Effector memory CD4-positive, alpha-beta T cell (primary cell): ENCODE measurements around the gene OR1A1.
"Not testable (repeated sequence)": the region's sequence is repeated elsewhere in the genome, so short reads cannot be mapped to it uniquely, and the experiment has no call there.

Experiments used
- DNase-seq, 3 donors: peaks; one replicate each; pipeline ENCODE4 v3.0.0-alpha.2; 2020
- H3K27ac ChIP-seq: 2 replicates; pipeline ENCODE4 v1.7.0; 2013; ENCODE audit warnings: mild to moderate bottlenecking, low read length, moderate library complexity; ENCODE audit not compliant: insufficient read depth, poor library complexity, severe bottlenecking
- H3K27me3 ChIP-seq: replicated peaks from 2 replicates; pipeline ENCODE4 v1.7.0; 2013; ENCODE audit warnings: mild to moderate bottlenecking, low read length; ENCODE audit not compliant: insufficient read depth, control insufficient read depth, poor library complexity, severe bottlenecking
- H3K36me3 ChIP-seq: 2 replicates; pipeline ENCODE4 v1.7.0; 2013; ENCODE audit warnings: mild to moderate bottlenecking, low read length, moderate library complexity; ENCODE audit not compliant: control insufficient read depth, insufficient read depth
- H3K4me1 ChIP-seq: 2 replicates; pipeline ENCODE4 v1.7.0; 2013; ENCODE audit warnings: low read length, mild to moderate bottlenecking; ENCODE audit not compliant: control insufficient read depth, insufficient read depth, poor library complexity, severe bottlenecking
- H3K4me3 ChIP-seq: 2 replicates; pipeline ENCODE4 v1.7.0; 2013; ENCODE audit warnings: low read length, low read depth, mild to moderate bottlenecking; ENCODE audit not compliant: insufficient read depth, poor library complexity, severe bottlenecking
- H3K9me3 ChIP-seq: 2 replicates; pipeline ENCODE4 v1.7.0; 2013; ENCODE audit warnings: mild to moderate bottlenecking, low read length, moderate library complexity; ENCODE audit not compliant: control insufficient read depth

The OR1A1 gene

DNA sequence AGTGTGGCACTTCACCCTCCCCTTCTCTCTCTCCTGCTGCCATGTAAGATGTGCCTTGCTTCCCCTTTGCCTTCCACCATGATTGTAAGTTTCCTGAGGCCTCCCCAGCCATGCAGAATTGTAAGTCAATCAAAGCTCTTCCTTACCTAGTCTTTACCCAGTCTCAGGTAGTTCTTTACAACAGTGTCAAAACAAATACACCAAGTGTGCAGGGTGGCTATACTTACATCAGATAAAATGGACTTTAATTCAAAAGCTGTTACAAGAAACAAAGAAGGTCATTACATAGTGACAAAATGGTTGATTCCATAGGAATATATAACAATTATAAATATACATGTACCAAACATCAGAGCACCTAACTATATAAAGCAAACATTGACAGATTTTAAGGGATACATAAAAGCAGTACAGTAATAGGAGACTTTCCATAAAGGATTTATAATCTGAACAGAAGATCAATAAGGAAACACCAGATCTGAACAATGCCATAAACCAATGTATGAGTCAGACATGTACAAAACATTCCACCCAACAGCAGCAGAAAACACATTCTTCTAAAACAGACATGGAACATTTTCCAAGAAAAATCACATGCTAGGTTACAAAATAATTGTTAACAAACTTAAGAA is 17.4 kb downstream of the OR1A1 start:
- H3K4me1 ChIP-seq, H3K27ac ChIP-seq, H3K27me3 ChIP-seq, H3K4me3 ChIP-seq, H3K36me3 ChIP-seq, DNase-seq, H3K9me3 ChIP-seq: not testable (repeated sequence)

DNA sequence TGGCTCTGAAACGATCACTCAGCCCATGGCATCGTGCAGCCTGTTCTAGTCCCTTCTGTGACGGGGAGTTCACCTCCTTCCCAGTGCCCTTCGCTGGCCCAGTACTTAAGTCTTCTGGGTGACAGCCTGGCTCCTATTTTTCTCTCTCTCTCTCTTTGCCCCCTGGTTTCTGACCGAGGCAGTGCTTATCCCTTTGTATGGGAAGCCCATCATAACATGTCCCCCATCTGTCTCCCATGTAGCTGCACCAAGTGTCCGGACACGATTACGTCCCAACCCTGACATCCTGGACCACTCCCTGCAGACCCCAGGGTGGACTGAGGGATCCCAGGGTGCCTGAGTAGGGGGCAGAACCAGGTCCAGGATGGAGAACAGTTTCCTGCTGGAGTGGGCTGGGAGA is 24.8 kb downstream of the OR1A1 start:
- H3K4me3 ChIP-seq, H3K9me3 ChIP-seq, H3K27ac ChIP-seq, H3K27me3 ChIP-seq, H3K36me3 ChIP-seq, H3K4me1 ChIP-seq, DNase-seq: not testable (repeated sequence)

DNA sequence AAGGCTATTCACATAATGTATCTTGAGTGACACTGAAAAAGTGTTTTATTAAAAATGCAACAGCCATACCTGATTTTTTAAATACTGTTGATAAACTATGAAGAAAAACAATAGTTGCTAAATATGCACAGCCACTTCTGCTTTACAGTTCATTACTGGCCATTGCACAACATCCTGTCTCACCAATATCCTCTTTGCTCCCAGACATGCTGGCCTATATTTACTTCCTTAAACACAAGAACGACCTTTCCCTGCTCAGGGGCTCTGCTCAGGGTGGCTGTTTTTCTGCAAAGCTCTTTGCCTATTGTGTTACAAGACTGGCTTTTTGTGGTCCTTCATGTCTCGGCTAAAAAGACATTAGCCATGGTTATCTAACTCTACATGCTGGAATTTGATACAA is 31.2 kb downstream of the OR1A1 start:
- H3K36me3 ChIP-seq, H3K27me3 ChIP-seq, H3K9me3 ChIP-seq, DNase-seq, H3K27ac ChIP-seq, H3K4me1 ChIP-seq, H3K4me3 ChIP-seq: not testable (repeated sequence)

DNA sequence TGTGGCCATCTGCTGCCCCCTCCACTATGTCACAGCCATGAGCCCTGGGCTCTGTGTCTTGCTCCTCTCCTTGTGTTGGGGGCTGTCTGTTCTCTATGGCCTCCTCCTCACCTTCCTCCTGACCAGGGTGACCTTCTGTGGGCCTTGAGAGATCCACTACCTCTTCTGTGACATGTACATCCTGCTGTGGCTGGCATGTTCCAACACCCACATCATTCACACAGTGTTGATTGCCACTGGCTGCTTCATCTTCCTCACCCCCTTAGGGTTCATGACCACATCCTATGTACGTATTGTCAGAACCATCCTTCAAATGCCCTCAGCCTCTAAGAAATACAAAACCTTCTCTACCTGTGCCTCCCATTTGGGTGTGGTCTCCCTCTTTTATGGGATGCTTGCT is 33.6 kb downstream of the OR1A1 start:
- not testable (repeated sequence) for H3K27ac ChIP-seq, H3K4me1 ChIP-seq, H3K4me3 ChIP-seq, H3K36me3 ChIP-seq, H3K27me3 ChIP-seq, DNase-seq, H3K9me3 ChIP-seq

DNA sequence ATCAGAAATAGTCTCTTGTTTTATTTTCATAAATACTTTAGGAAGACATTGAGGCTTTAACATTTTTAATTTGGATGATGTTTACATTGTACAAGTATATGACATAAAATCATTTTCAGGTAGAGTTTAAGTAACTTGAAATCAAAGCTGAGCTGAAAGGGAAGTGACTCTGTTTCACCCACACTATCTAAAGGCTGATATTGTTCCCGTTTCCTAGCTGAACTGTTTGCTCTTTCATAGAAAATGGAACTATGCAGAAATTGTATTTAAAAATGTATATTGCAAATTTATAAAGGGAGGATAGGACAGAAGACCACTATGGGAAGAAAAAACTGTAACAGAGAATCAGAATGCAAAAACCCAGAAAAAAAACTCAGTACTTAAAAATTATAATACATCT is 37.4 kb downstream of the OR1A1 start:
- H3K9me3 ChIP-seq, H3K36me3 ChIP-seq, H3K4me3 ChIP-seq, DNase-seq, H3K27me3 ChIP-seq, H3K27ac ChIP-seq, H3K4me1 ChIP-seq: not testable (repeated sequence)

DNA sequence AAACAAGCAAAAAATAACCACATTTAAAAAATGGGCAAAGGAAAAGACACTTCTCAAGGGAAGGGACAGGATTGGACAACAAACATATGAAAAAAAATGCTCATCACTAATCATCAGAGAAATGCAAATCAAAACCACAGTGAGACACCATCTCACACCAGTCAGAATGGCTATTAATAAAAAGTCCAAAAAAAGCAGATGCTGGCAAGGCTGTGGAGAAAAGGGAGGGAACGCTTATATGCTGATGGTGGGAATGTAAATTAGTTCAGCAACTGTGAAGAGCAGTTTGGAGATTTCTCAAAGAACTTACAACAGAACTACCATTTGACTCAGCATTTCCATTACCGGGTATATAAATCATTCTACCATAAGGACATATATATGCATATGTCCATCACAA is 41.5 kb downstream of the OR1A1 start:
- H3K9me3 ChIP-seq, H3K36me3 ChIP-seq, H3K27ac ChIP-seq, DNase-seq, H3K27me3 ChIP-seq, H3K4me1 ChIP-seq, H3K4me3 ChIP-seq: not testable (repeated sequence)

DNA sequence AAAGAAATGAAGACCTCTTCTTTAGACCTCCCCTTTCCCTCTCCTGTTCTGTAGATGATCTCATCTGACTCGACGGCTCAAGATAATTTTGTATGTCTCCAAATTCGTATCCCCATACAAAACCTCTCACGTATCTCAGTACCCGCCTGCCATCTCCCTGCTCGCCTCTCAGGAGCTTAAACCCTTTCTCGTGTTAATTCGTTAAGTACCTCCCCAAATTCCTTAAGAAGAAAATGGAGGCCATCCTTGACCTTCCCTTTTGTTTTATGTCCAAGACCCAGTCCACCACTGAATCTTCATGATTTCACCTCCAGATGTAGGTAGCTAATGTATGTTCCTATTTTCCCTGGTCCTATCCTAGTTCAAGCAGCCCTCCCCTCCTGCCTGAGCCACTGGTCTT is 49.1 kb downstream of the OR1A1 start:
- Histone ChIP-seq H3K36me3 (no peaks in the 10 kb centered on the region), H3K4me1 (no peaks in the 10 kb centered on the region), H3K9me3 (no peaks in the 10 kb centered on the region), H3K4me3 (no peak overlapping the region), H3K27me3 (no peaks in the 10 kb centered on the region), H3K27ac (no peak overlapping the region)
- DNase-seq: no peak

DNA sequence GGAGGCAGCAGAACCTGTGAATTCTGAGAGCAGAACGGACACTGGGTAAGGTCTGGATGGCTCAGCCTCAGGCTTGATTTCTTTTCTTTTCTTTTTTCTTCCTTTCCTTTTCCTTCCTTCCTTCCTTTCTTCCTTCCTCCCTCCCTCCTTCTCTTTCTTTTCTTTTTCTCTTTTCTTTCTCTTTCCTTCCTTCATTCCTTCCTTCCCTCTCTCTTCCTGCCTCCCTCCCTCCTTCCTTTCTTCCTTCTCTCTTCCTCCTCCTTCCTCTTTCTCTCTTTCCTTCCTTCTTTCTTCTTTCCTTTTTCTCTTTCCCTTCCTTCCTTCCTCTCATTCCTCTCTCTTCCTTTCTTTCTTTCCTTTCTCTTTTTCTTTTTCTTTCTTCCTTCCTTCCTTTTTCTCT is 52.7 kb downstream of the OR1A1 start:
- H3K9me3 ChIP-seq: no peaks in the 10 kb centered on the region
- DNase-seq: no peak
- no peaks in the 10 kb centered on the region for H3K36me3 ChIP-seq
- H3K27me3 ChIP-seq: no peaks in the 10 kb centered on the region
- no peaks in the 10 kb centered on the region for H3K4me1 ChIP-seq
- no peak overlapping the region for H3K4me3 ChIP-seq
- no peak overlapping the region for H3K27ac ChIP-seq

DNA sequence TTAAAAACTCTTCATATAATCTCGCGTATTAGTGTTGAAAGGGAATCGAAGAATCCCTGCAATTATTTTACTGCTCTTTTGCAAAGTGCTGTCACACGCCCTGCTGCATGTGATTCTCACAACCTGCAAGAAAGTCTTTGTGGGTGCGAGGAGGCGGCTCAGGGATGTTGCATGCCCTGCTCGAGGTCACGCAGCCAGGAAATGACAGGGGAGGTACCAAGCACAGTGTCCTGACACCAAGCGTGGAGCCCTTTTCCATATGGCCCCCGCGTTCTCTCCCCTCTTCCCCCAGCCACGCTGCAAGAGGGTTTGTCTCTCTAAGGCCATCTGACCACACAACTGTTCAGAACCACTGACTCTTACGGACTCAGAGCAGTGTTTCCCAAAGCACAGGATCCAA is 53.1 kb downstream of the OR1A1 start:
- Histone ChIP-seq H3K36me3 (no peaks in the 10 kb centered on the region), H3K4me1 (no peaks in the 10 kb centered on the region), H3K27ac (no peak overlapping the region), H3K27me3 (no peaks in the 10 kb centered on the region), H3K9me3 (no peaks in the 10 kb centered on the region), H3K4me3 (no peak overlapping the region)
- no peak for DNase-seq
